B cell (primary cell): ENCODE data around the gene CAPS2.

Experiments used
- EZH2 ChIP-seq: IDR thresholded peaks from 2 replicates; pipeline ENCODE4 v1.6.1; 2012; ENCODE audit warnings: borderline replicate concordance, low read depth, mild to moderate bottlenecking, moderate library complexity, low read length; ENCODE audit not compliant: insufficient read depth, poor library complexity, severe bottlenecking
- TF ChIP-seq, protein P1 (sequence below): fragments of 200-600 bp; IDR thresholded peaks from one replicate; pipeline ENCODE4 v1.8.0; 2022; ENCODE audit warnings: antibody characterized with exemption, mild to moderate bottlenecking

DNA sequence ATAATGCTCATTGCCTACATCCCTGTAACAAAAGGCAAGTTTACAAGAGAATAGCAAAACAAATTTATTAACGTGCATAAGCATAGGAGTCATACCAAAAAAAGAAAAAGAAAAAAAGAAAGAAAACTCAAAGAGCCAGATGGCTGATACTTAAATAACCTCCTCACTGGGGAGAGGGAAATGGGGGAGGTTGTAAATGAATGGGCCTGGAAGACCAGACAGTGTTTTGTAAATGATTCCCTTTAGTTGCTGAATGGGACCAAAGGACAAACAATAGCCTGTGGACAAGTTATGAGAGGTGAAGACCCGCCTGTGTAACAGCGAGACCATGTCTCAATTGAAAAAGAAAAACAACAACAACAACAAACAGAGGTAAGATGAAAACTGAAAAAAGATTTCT lies 35.3 kb downstream of the CAPS2 start:
- TF ChIP-seq, protein P1, sequence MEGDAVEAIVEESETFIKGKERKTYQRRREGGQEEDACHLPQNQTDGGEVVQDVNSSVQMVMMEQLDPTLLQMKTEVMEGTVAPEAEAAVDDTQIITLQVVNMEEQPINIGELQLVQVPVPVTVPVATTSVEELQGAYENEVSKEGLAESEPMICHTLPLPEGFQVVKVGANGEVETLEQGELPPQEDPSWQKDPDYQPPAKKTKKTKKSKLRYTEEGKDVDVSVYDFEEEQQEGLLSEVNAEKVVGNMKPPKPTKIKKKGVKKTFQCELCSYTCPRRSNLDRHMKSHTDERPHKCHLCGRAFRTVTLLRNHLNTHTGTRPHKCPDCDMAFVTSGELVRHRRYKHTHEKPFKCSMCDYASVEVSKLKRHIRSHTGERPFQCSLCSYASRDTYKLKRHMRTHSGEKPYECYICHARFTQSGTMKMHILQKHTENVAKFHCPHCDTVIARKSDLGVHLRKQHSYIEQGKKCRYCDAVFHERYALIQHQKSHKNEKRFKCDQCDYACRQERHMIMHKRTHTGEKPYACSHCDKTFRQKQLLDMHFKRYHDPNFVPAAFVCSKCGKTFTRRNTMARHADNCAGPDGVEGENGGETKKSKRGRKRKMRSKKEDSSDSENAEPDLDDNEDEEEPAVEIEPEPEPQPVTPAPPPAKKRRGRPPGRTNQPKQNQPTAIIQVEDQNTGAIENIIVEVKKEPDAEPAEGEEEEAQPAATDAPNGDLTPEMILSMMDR, result no peak
- no peak for TF ChIP-seq EZH2
